ENCODE measurements around the gene CSNK1D. TPM values are rescaled to one million over a fixed set of nuclear protein-coding genes. Genes with fewer than 3 reads are reported as not detected.
"Not testable (repeated sequence)": the region's sequence is repeated elsewhere in the genome, so short reads cannot be mapped to it uniquely, and the experiment has no call there.

CSNK1D gene
- polyA plus RNA-seq, 1 donor from 2014 or later, result 29.9 TPM

DNA sequence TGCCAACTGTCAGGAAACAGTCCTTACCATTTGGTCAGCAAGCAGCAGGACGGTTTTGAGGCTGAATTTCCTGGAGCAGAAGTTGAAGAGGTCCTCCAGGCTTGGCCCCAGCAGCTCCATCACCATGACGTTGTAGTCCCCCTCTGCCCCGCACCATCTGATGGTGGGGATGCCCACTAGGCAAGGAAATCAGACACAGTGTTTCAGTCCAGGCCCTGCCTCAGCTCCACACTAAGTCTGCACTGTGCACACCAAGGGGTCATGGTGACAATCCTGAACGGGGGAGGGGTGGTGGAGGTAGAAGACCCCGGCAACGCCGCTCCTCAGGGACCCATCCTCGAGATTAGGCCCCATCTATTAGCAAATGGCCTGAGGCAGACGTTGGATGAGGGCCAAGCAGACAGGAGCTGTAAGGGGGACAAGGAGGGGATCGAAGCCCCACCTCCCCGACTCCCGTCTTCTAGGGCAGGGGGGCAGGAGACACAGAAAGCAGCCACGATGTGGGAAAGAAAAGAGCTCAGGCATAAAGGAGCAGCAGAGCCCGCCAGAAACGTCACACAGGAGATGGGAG is 18.0 kb downstream of the CSNK1D start:
- H3K4me3 ChIP-seq (ENCODE audit: low read length), result no peak overlapping the region
- TF ChIP-seq EP300 (conservative IDR thresholded peaks at IDR 0.05; ENCODE audit: poor library complexity, severe bottlenecking) (no peak), REST (IDR thresholded peaks at IDR 0.05; ENCODE audit: borderline replicate concordance) (no peak), SMC3 (conservative IDR thresholded peaks at IDR 0.05; ENCODE audit: poor library complexity) (no peak), CTCF (IDR thresholded peaks at IDR 0.05; ENCODE audit: poor library complexity, severe bottlenecking) (no peak), POLR2AphosphoS5 (IDR thresholded peaks at IDR 0.05) (no peak), MXI1 (conservative IDR thresholded peaks at IDR 0.05; ENCODE audit: poor library complexity, severe bottlenecking) (no peak), EZH2 (IDR thresholded peaks at IDR 0.05; ENCODE audit: borderline replicate concordance, insufficient read depth, low read length, poor library complexity, severe bottlenecking) (no peak), TAF1 (IDR thresholded peaks at IDR 0.05; ENCODE audit: low read depth) (no peak)
- no peaks in the 10 kb centered on the region for H3K27me3 ChIP-seq (ENCODE audit: insufficient read depth, low read depth, low read length)
- no peaks in the 10 kb centered on the region for H3K9me3 ChIP-seq (ENCODE audit: low read length)
- peaks cover 27% of the 10 kb centered on the region for H3K79me2 ChIP-seq (replicated peaks; ENCODE audit: insufficient read depth, low read length)
- H2AFZ ChIP-seq (ENCODE audit: low read depth, low read length), result no peak overlapping the region
- H3K9me2 ChIP-seq (ENCODE audit: insufficient read depth, low read length), result no peaks in the 10 kb centered on the region
- no peaks in the 10 kb centered on the region for H3F3A ChIP-seq (ENCODE audit: insufficient read depth, low read length, poor library complexity, severe bottlenecking)
- peaks cover 13% of the 10 kb centered on the region for H4K20me1 ChIP-seq (ENCODE audit: insufficient read depth)
- H3K9ac ChIP-seq (ENCODE audit: low read length), result no peak overlapping the region
- no peak overlapping the region for H3K4me2 ChIP-seq (ENCODE audit: low read length)
- no peak overlapping the region for H3K27ac ChIP-seq (ENCODE audit: low read length)
- H3K36me3 ChIP-seq (ENCODE audit: insufficient read depth, low read length), result no peaks in the 10 kb centered on the region

- not testable (repeated sequence) for H3K9me3 ChIP-seq (ENCODE audit: low read length); H3K27ac ChIP-seq (ENCODE audit: low read length); H2AFZ ChIP-seq (ENCODE audit: low read depth, low read length); H3F3A ChIP-seq (ENCODE audit: insufficient read depth, low read length, poor library complexity, severe bottlenecking); H3K4me3 ChIP-seq (ENCODE audit: low read length); H3K9me2 ChIP-seq (ENCODE audit: insufficient read depth, low read length); H3K36me3 ChIP-seq (ENCODE audit: insufficient read depth, low read length); H3K4me2 ChIP-seq (ENCODE audit: low read length); H3K27me3 ChIP-seq (ENCODE audit: insufficient read depth, low read depth, low read length); H3K9ac ChIP-seq (ENCODE audit: low read length)
- Histone ChIP-seq H4K20me1 (ENCODE audit: insufficient read depth) (peaks cover 13% of the 10 kb centered on the region), H3K79me2 (replicated peaks; ENCODE audit: insufficient read depth, low read length) (peaks cover 27% of the 10 kb centered on the region)
Observed at GRCh38 chr17:82254746-82255145, 18.8 kb downstream of the CSNK1D start.

- H3K9me3 ChIP-seq (ENCODE audit: low read length); H3K27me3 ChIP-seq (ENCODE audit: insufficient read depth, low read depth, low read length); H3K4me3 ChIP-seq (ENCODE audit: low read length); H3K36me3 ChIP-seq (ENCODE audit: insufficient read depth, low read length); H3K27ac ChIP-seq (ENCODE audit: low read length); H3K9ac ChIP-seq (ENCODE audit: low read length); H2AFZ ChIP-seq (ENCODE audit: low read depth, low read length); H3F3A ChIP-seq (ENCODE audit: insufficient read depth, low read length, poor library complexity, severe bottlenecking); H3K9me2 ChIP-seq (ENCODE audit: insufficient read depth, low read length); H3K4me2 ChIP-seq (ENCODE audit: low read length): not testable (repeated sequence)
- Histone ChIP-seq H3K79me2 (replicated peaks; ENCODE audit: insufficient read depth, low read length) (peaks cover 22% of the 10 kb centered on the region), H4K20me1 (ENCODE audit: insufficient read depth) (peaks cover 12% of the 10 kb centered on the region)
Observed at GRCh38 chr17:82254096-82254495, 19.4 kb downstream of the CSNK1D start.

Measured in neural cell (in vitro differentiated cells).